ENCODE data around the gene CTNNB1.

Gene CTNNB1

DNA sequence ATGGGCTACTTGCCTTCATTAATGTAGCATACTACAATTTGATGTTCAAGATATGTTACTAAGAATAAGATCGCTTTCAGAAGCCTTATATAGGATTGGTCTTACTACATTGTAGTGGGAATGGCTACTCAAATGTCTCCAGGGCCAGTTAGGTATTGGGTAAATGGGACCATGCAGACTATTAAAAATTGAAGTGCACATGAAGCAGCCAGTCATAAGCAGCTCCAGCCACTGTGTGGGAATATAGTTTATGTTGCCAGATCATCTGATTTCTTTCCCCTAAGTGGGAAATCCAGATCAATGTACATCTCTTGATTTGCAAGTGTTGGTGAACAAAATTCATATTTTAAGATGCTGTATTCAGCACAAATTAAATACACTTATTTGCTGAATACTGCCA, 5.1 kb downstream of the CTNNB1 start:
- no peak for DNase-seq (ENCODE audit: low read depth)
- no peak for TF ChIP-seq CTCF (IDR thresholded peaks at IDR 0.05; ENCODE audit: low read length, missing control alignments)
- H3K4me3 ChIP-seq (replicated peaks; ENCODE audit: low read depth, low read length), result no peak overlapping the region

- no peak for TF ChIP-seq CTCF (IDR thresholded peaks at IDR 0.05; ENCODE audit: low read length, missing control alignments)
- no peak overlapping the region for H3K4me3 ChIP-seq (replicated peaks; ENCODE audit: low read depth, low read length)
- no peak for DNase-seq (ENCODE audit: low read depth)
Observed at GRCh38 chr3:41205591-41205990, 6.3 kb downstream of the CTNNB1 start.

DNA sequence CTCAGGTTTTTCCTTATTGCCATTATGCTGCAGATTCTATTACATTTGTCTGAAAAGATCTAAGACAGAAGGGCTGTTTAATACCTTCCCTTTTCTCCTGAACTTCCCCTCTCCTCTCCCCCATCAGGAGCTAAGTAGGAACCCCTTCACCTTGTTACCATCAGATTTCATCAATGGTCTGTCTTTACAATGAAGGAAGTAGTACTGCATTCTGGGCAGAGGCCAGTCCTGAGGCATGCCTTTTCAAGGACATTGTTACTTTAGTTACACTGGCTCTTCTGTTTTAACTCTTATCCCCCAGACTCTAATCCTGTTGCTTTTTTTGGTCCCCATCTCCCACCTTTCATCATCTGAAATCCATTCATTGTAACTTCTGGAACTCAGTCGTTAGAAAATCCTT, 8.1 kb downstream of the CTNNB1 start:
- H3K4me3 ChIP-seq (replicated peaks; ENCODE audit: low read depth, low read length), result no peak overlapping the region
- no peak for TF ChIP-seq CTCF (IDR thresholded peaks at IDR 0.05; ENCODE audit: low read length, missing control alignments)
- no peak for DNase-seq (ENCODE audit: low read depth)

DNA sequence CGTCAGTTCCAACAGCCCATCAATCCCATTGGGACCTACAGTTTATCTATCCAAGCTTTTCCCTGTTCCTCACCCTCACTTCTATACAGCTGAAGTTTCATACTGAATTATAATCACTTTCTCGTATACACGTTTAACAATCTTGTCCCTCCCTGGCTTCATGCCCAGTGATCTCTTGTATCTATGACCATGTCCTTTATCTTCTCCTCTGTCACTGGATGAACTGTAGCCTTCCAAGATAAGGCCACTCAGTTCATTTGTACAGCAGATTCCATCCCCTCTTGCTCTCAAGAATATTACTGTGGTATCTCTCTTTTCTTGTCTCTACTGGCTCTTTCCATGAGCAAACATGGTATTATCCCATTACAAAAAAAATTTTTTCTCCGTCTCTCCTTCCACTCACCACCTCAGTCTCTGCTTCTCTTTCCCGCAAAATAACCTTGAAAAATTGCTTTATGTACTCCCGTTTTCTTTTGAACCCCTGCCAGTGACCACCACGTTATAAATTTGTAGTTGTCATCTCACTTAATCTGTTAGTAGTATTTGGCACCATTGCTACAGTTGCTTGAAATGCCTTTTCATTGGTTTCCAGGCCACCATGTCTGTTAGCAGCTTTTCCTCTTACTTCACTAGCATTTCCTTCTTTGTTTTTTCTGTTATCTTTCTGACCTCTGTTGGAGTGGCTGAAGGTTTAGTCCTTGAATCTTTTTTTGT, 9.4 kb downstream of the CTNNB1 start:
- TF ChIP-seq CTCF (IDR thresholded peaks at IDR 0.05; ENCODE audit: low read length, missing control alignments), result no peak
- no peak for DNase-seq (ENCODE audit: low read depth)
- H3K4me3 ChIP-seq (replicated peaks; ENCODE audit: low read depth, low read length), result no peak overlapping the region

DNA sequence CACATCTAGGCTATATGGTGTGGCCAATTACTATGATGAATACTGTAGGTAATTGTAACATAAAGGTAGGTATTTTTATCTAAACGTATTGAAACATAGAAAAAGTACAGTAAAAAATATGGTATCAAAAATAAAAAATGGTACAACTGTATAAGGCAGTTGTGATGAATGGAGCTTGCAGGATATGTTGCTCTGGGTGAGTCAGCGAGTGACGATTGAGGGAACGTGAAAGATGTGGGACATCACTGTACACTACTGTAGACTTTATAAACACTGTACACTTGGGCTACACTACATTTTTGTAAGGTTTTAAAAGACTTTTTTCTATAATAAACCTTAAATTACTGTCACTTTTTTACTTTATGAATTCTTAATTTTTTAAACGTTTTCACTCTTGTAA, 10.3 kb downstream of the CTNNB1 start:
- no peak for DNase-seq (ENCODE audit: low read depth)
- H3K4me3 ChIP-seq (replicated peaks; ENCODE audit: low read depth, low read length), result no peak overlapping the region
- TF ChIP-seq CTCF (IDR thresholded peaks at IDR 0.05; ENCODE audit: low read length, missing control alignments), result no peak

DNA sequence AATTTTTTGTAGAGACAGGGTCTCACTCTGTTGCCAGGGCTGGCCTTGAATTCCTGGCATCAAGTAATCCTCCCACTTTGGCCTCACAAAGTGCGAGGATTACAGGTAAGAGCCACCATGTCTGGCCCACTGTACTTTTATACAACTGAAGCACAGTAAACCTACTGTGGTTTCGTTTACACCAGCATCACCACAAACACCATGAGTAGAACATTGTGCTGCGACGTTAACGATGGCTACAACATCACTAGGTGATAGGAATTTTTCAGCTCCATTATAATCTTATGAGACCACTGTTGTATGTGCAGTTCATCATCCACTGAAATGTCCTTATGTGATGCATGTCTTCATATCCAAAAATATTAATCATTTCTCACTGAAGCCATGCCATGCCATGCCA, 11.7 kb downstream of the CTNNB1 start:
- DNase-seq (ENCODE audit: low read depth), result no peak
- no peak overlapping the region for H3K4me3 ChIP-seq (replicated peaks; ENCODE audit: low read depth, low read length)
- no peak for TF ChIP-seq CTCF (IDR thresholded peaks at IDR 0.05; ENCODE audit: low read length, missing control alignments)

GRCh38 chr3:41212088-41212487, 12.8 kb downstream of the CTNNB1 start:
- no peak overlapping the region for H3K4me3 ChIP-seq (replicated peaks; ENCODE audit: low read depth, low read length)
- TF ChIP-seq CTCF (IDR thresholded peaks at IDR 0.05; ENCODE audit: low read length, missing control alignments), result no peak
- no peak for DNase-seq (ENCODE audit: low read depth)
